Left colon (tissue), 2 donors: ENCODE data around the gene THRSP. TPM values are rescaled to one million over a fixed set of nuclear protein-coding genes. Genes with fewer than 3 reads are reported as not detected.
"Not testable (repeated sequence)": the region's sequence is repeated elsewhere in the genome, so short reads cannot be mapped to it uniquely, and the experiment has no call there.

Experiments used
- ATAC-seq: fragments of 200-7000 bp; cut with Tn5 transposase; one replicate; pipeline ENCODE4 v1.9.1; 2020; ENCODE audit warnings: mild to moderate bottlenecking, moderate library complexity
- DNase-seq, 2 donors: peaks; one replicate each; pipeline ENCODE4 v3.0.0-alpha.2; 2020
- intact Hi-C, 2 donors: fragments of 100-400 bp; cut with DNase I in 1 of 2; cut with micrococcal nuclease in 1 of 2; formaldehyde crosslinking; loops; one replicate each; pipeline versions ENCODE4 v1.11.2 to v1.14.0; 2022; cut with DNase I, micrococcal nuclease
- total RNA-seq, 2 donors: library from RNA; stranded (reverse); fragmentation: NEBNext Ultra II Directional; extraction: Animal tissue kit (Norgen Biotek cat#: 25700); gene quantifications; one replicate each; pipeline ENCODE4 v1.2.1, GENCODE V29; 2021
- donor health status: DM: no; HTN: no; CAD: no.
- donor health status: DM: yes; HTN: yes; CAD: no.

Gene THRSP
- total RNA-seq, 2 donors from 2014 or later = 0.22 TPM; not detected in 1

DNA sequence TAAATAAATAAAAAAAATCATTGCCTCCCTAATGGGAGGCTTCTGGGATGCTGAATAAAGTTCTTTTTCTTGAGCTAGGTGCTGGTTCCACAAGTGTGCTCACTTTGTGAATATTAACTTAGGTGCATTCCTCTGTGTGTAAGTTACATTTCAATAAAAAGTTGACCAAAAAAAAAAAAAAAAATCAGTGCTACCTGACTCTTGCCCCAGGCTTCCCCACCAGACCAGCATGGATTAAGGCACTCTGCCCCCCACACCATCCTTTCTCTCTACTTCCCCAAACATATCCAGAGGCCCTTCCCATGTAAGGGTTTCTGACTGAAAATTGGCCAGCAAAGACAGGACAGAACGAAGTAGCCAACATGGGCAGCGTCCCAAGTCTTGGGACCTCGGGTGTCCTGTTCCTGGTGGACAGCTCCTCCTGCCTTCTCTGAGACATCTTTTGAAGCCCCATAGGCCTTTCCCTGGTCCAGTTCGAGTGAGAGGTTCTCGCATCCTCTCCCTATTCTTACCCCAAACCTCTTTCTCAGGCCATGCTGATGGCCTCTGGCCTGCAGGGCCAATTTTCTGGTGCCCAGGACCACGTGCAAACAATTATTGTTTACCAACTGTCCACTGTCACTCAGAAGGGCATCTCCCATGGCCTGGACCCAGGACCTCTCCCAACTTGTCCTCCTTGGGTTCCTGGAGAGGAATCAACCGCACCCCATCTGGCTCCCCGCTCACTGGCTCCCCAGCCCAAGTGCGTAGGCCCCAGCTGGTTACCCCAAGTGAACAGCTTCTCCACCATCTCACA, 25.6 kb upstream of the THRSP start:
- intact Hi-C loops = no loop called here
- ATAC-seq (no peak), DNase-seq (no peak)

DNA sequence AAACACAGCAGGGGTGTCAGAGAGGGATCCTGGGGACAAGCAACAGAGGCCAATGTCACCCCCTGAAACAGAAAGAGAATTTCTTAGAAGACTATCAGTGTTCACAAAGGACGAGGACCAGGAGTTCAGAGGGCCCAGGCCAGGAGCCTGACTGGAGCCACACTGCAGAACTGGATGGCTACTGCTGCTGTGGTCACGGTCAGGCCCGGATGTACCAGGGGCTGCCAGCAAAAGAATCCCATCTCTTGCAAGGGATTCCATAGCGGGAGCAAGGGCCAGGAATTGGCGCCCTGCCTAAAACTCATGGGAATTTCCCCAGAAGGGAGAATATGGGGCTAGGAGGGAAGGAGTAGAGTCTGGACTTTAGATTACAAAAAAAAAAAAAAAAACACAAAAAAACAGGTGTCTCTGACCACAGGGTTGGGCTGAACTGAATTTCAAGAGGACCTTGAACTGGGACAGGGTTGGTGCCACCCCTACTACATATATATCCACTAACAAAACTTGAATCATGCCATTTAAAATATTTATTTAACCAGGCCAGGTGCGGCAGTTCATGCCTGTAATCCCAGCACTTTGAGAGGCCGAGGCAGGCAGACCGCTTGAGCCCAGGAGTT, 24.9 kb upstream of the THRSP start:
- DNase-seq (peak; percentile 79 to 81), ATAC-seq (peak; percentile 74)
- intact Hi-C loops = no loop called here

DNA sequence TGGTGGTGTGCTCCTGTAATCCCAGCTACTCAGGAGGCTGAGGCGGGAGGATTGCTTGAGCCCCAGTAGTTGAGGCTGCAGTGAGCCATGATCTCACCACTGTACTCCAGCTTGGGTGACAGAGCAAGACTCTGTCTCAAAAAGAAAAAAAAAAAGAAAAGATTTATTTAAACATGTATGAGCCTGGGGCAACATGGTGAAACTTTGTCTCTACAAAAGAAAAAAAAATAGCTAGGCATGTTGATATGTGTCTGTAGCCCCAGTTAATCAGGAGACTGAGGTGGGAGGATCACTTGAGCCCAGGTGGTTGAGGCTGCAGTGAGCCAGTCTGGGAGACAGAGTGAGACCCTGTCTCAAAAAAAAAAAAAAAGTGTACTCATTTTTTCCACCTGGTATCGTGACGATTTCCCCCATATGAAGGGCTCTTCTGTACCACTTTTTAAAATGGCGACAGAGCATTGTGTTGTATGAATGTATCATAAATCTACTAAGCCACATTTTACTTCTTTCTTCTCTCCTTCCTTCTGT, 24.2 kb upstream of the THRSP start:
- ATAC-seq (no peak), DNase-seq (no peak)
- intact Hi-C loops = no loop called here

DNA sequence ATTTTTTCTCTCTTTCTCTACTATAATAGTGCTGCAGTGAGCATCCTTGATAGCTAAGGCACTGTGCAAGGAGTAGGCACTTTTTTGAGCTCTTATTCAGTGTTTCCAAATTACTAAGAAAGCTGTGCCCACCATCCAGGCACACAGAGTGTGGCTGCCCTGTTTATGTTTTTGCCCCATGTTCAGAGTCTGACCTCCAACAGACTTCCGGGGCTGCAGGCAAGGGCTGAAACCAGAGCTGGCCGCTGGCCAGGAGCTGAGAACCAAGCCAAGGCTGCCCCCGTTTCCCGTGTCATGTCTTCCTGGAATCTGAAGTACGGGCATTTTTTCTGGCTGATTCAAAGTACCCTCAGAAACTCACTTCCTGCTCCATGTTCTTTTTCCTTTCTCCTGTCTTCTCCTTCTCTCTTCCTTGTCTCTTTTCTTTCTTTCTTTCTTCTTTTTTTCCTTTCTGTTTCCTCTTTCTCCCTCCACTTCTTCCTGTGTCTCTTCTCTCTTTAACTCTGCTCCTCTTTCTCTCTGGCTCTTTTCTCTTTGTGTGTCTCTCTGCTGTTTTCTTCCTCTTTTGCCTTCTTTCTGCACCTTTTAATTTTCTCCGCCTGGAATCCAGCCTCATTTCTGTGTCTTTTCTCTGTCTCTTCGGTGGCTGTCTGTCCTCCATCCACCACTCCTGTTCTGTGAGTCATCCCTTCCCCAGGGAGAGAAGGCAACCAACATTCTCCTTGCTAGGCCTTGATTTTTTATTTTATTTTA, 23.6 kb upstream of the THRSP start:
- DNase-seq (peak; percentile 77 to 82), ATAC-seq (peak; percentile 41)
- intact Hi-C loops = no loop called here

DNA sequence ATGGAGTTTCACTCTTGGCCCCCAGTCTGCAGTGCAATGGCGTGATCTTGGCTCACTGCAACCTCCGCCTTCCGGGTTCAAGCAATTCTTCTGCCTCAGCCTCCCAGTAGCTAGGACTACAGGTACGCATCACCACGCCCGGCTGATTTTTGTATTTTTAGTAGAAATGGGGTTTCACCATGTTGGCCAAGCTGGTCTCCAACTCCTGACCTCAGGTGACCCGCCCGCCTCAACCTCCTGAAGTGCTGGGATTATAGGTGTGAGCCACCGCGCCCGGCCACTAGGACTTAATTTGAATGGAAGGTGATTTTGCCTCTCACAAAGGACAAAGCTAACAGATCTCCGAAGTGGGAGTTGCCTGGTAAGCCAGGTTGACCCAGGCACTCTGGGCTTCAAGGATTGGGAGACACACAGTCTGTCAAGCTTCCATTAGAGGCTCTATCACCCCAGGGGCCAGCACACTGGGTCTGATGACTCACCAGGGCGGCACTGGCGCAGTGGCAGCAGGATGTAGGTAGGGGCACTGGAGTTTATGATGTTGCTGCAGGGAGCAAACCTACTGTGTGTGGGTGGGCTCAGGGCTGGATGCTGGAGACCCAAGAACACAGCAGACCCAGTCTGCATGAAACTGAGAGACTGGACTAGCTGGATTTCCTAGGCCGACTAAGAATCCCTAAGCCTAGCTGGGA, 22.8 kb upstream of the THRSP start:
- no peak for ATAC-seq
- no peak for DNase-seq
- intact Hi-C loops = no loop called here

DNA sequence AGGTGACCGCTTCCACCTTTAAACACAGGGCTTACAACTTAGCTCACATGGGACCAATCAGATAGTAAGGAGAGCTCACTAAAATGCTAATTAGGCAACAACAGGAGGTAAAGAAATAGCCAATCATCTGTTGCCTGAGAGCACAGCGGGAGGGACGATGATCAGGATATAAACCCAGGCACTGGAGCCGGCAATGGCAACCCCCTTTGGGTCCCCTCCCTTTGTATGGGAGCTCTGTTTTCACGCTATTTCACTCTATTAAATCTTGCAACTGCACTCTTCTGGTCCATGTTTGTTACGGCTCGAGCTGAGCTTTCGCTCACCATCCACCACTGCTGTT, 22.3 kb upstream of the THRSP start:
- DNase-seq, intact Hi-C loops, ATAC-seq: not testable (repeated sequence)

DNA sequence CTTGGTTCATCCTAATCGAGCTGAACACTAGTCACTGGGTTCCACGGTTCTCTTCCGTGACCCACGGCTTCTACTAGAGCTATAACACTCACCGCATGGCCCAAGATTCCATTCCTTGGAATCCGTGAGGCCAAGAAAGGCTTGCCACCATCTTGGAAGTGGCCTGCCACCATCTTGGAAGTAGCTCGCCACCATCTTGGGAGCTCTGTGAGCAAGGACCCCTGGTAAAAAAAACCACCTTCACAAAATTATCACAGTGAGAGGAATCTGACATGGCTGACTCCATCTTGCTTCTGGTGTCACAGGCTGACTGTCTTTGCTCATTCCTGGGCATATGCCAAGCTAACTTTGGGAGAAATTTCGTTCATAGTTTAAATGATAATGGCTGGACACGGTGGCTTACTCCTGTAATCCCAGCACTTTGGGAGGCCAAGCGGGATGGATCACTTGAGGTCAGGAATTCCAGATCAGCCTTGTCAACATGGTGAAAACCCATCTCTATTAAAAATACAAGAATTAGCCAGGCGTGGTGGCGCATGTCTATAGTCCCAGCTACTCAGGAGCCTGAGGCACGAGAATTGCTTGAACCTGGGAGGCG, 21.7 kb upstream of the THRSP start:
- no peak for DNase-seq
- intact Hi-C loops = no loop called here
- ATAC-seq = no peak

DNA sequence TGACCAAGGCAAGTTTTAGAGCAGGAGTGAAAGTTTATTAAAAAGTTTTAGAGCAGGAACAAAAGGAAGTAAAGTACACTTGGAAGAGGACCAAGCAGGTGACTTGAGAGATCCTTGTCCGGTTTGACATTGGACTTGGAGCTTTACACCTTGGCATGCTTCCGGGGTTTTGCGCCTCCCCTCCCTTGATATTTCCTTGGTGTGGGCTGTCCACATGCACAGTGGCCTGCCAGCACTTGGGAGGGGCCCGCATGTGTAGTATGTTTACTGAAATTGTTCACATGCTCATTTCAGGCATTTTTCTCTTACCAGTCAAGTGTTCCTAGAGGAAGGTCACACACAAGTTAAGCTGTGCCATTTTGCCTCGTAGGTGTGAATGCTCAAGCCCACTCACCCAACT, 19.0 kb upstream of the THRSP start:
- intact Hi-C loops = no loop called here
- DNase-seq (peak; percentile 81 to 86), ATAC-seq (peak; percentile 83)

DNA sequence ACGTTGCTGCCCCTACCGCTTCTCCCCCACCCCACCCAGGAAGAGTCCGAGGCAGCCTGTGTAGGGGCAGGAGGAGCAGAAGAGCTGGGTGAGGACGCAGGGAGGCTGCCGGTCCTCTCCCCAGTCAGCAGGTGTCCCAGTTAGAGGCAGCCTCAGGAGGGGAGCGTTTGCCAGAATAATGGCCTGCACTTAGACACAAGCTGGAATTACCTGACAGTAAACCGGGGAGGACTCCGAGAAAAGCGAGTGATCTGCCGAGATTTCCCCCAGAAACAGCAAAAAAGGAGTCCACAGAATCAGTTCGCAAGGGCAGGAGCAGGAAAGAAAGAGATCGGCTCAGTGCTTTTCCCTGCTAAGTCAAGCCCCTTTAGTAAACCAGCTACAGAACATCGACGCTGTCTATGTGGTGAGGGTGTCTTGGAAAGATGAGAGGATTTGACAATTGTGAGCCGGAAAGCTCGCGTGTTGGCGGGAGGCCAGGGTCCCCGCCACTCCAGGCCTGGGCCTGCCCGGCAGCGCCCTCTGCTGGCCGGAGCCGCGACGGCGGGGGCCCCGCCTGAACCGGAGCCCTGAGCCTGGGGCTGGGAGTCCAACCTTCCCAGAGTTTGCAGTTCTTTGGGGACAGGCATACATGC, 17.7 kb upstream of the THRSP start:
- peak; percentile 75 for ATAC-seq
- intact Hi-C loops = no loop called here
- DNase-seq = peak; percentile 61 to 88

DNA sequence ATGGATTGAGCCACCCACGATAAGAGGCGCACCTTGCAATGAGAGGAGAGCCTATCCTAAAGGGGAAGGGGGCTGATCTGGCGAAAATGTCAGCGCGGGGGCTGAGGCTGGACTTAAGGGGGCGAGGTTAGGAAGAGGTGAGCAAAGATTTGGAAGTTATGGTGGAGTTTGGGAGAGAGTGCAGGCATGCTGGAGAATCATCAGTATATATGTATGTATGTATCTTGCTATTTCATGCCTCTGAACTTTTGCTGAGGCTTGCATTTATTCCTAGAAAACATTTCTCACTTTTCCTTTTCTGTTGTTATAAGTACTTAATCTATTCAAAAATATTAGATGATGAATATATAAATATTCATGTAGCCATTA, 17.2 kb upstream of the THRSP start:
- intact Hi-C loops = no loop called here
- no peak for ATAC-seq
- no peak for DNase-seq

DNA sequence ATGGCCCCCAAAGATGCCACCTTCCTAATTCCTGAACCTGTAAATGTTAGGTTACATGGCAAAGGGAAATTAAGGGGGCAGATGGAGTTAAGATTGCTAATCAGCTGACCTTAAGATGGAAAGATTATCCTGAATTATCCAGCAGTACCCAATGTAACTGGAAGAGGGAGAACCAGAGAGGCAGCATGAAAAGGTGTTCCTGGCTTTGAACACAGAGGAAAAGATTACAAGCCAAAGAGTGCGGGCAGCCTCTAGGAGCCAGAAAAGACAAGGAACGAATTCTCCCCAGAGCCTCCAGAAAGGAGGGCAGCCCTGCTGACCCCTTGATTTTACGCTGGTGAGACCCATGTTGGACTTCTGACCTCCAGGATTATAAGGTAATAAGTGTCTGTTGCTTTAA, 15.1 kb upstream of the THRSP start:
- DNase-seq = no peak
- no peak for ATAC-seq
- intact Hi-C loops = no loop called here

DNA sequence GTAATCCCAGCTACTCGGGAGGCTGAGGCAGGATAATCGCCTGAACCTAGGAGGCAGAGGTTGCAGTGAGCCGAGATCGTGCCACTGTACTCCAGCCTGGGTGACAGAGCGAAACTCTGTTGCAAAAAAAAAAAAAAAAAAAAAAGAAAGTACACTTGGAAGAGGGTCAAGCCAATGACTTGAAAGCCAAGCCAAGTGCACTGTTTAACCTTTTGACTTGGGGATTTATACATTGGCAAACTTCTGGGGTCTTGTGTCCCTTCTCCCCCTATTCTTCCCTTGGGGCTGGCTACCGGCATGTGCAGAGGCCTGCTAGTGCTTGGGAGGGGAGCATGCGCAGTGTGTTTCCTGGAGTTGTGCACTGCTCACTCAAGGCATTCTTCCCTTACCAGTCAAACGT, 14.3 kb upstream of the THRSP start:
- no peak for DNase-seq
- no peak for ATAC-seq
- intact Hi-C loops = no loop called here

DNA sequence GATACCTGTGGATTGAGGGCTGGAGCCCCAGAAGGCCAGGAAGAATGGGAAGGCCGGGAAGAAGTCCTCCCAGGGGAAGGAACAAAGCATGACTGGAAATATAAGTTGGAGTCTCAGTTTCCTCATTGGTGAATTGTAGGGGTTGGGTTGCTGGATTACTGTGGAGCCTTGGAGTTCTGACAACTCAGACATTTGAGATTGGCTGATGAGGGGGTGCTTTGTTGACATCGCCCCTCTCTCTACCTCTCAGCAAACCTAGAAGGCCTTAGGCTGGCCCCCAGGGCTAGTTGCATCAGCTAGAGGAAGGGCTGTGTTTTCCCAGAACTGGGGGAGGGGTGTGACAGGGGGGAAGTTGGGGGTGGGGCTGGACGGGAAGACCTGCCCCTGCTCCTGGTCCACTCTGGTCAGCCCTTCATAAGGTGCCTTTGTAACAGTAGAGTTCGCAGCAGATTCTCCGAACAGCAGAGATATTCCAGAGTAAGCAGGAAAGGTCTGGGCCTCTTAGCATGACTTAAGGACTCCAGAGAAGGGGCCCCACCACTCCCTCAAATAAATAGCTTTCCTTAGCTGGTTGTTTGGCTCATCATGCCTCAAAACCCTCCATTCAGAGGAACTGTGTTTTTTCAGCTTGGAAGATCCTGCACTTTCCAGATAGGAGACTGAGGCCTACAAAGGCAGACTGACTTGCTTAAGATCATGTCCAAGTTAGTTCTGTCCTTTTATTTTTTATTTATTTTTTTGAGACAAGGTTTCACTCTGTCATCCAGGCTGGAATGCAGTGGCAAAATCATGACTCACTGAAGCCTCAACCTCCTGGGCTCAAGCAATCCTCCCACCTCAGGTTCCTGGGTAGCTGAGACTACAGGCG, 12.5 kb upstream of the THRSP start:
- DNase-seq = no peak
- ATAC-seq = no peak
- intact Hi-C loops = no loop called here

DNA sequence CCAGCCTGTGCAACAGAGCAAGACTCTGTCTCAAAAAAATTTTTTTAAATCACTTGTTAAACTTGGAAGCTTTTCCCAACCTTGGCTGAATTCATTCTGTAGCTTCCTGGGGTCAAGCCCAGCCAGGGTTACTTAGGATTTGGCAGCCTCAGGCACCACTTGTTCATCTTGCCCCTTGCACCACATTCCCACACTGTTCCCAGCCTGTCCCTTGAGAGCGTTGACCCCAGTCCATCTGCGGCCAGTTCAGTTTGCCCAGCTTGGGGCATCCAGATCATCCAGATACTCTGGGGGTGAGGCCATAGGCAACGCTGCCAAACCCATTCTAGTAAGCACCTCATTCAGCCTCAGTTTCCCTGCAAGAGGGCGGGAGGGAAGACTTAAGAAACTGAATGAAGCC, 8.7 kb upstream of the THRSP start:
- intact Hi-C loops = no loop called here
- DNase-seq (no peak), ATAC-seq (no peak)

DNA sequence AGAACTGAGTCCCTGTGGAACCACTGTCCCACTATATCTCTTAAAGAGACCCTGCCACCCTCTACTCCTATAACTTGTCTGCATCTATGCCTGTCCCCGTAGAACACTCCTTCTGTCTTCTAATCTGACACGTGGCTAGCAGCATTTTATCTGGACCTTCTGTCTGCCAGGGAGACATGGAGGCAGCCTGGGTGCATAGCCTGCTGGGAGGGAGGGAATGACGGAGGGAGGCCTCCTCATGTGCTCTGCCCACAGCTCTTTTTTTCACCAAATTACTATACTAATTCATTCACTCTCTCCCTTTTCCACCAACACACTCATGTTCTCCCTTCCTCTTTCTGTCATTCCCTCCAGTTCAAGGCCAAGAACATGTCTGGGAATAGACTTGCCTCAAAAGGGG, 7.6 kb upstream of the THRSP start:
- intact Hi-C loops = no loop called here
- ATAC-seq (no peak), DNase-seq (no peak)

DNA sequence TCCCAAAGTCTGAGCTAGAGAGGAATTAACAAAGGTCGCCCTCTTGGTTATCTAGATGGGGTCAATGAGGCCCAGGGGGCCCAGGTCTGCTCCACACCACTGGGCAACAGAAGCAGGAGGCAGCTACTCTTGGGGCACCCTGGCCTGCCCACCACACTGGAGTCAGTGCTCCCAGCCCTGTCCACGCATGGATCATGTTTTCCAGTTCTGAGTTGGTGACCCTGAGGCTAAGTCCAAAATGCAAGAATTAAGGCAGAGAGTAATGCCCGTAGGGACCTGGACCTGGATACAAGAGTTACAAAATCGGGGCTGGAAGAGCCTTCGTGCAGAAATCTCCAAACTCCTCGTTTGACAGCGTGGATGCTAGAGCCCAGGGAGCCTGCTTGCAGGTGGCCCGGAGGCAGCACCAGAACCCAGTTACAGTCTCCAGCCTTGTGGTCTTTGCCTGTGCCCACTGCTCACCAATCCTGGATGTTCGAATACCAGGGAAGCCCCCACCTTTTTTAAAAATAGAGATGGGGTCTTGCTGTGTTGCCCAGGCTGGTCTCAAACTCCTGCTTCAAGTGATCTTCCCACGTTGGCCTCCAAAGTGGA, 6.1 kb upstream of the THRSP start:
- intact Hi-C loops = no loop called here
- DNase-seq (no peak), ATAC-seq (no peak)

DNA sequence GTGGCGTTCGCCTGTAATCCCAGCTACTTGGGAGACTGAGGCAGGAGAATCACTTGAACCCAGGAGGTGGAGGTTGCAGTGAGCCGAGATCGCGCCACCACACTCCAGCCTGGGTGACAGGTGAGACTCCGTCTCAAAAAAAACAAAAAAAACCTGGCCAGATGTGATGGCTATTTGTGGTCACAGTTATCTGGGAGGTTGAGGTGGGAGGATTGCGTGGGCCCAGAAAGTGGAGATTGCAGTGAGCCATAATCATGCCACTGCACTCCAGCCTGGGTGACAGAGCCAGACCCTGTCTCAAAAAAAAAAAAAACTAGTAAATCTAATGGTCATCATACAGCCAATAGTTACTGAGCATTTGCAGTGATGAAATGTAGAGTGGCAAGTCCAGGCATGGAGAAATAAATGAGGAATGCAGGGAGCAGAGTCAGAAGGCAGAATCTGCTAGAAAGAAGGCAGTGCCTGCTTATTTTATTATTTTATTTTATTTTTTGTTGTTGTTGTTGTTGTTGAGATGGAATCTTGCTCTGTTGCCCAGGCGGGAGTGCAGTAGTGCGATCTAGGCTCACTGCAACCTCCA, 3.8 kb upstream of the THRSP start:
- ATAC-seq, DNase-seq, intact Hi-C loops: not testable (repeated sequence)
